HEK293 (cell line): ENCODE results near the gene NRF1.
"Not testable (repeated sequence)": the region's sequence is repeated elsewhere in the genome, so short reads cannot be mapped to it uniquely, and the experiment has no call there.

Source experiments
- ATF2 ChIP-seq: fragments of 450-650 bp; formaldehyde crosslinking; IDR thresholded peaks from 2 replicates; pipeline ENCODE4 v1.5.1; 2016; ENCODE audit warnings: missing biosample characterization, missing genetic modification characterization, low read depth
- YY1 ChIP-seq: fragments of 450-650 bp; formaldehyde crosslinking; IDR thresholded peaks from 2 replicates; pipeline ENCODE4 v1.5.1; 2018; ENCODE audit warnings: missing biosample characterization, missing genetic modification characterization
- ZNF19 ChIP-seq: fragments of 450-650 bp; formaldehyde crosslinking; IDR thresholded peaks from 2 replicates; pipeline ENCODE4; 2016; ENCODE audit warnings: missing biosample characterization, missing genetic modification characterization, low read depth
- ZNF214 ChIP-seq: fragments of 450-650 bp; formaldehyde crosslinking; IDR thresholded peaks from 2 replicates; pipeline ENCODE4 v1.5.1; 2017; ENCODE audit warnings: missing biosample characterization, mild to moderate bottlenecking, missing genetic modification characterization, borderline replicate concordance
- ZNF223 ChIP-seq: fragments of 450-650 bp; formaldehyde crosslinking; IDR thresholded peaks from 2 replicates; pipeline ENCODE4 v1.5.1; 2016; ENCODE audit warnings: missing biosample characterization, missing genetic modification characterization
- ZNF24 ChIP-seq: fragments of 450-650 bp; formaldehyde crosslinking; IDR thresholded peaks from 2 replicates; pipeline ENCODE4 v1.5.1; 2016; ENCODE audit warnings: missing biosample characterization, missing genetic modification characterization
- ZNF274 ChIP-seq, 2 experiments: fragments of 200-500 bp in 1 of 2; fragments of 450-650 bp in 1 of 2; sonication (Bioruptor generic) in 1 of 2; formaldehyde crosslinking in 1 of 2; IDR thresholded peaks; 2 replicates each; pipeline versions ENCODE4 v1.5.1 to v1.6.1; 2014 to 2016; ENCODE audit warnings: borderline replicate concordance in 1 of 2, inconsistent platforms in 1 of 2, low read length in 1 of 2, missing biosample characterization in 1 of 2, missing genetic modification characterization in 1 of 2
- ZNF302 ChIP-seq: fragments of 450-650 bp; formaldehyde crosslinking; IDR thresholded peaks from 2 replicates; pipeline ENCODE4 v1.5.1; 2016; ENCODE audit warnings: missing biosample characterization, missing genetic modification characterization, low read depth
- ZNF549 ChIP-seq: fragments of 450-650 bp; IDR thresholded peaks from 2 replicates; pipeline ENCODE4 v1.5.1; 2018; ENCODE audit warnings: missing biosample characterization, missing genetic modification characterization, mild to moderate bottlenecking, inconsistent platforms, moderate library complexity
- ZSCAN30 ChIP-seq: fragments of 450-650 bp; IDR thresholded peaks from 2 replicates; pipeline ENCODE4 v1.5.1; 2018; ENCODE audit warnings: missing biosample characterization, mild to moderate bottlenecking, missing genetic modification characterization, moderate library complexity
- TF ChIP-seq, protein P1 (sequence below): fragments of 450-650 bp; formaldehyde crosslinking; IDR thresholded peaks from 2 replicates; pipeline ENCODE4 v1.5.1; 2016; ENCODE audit warnings: missing biosample characterization, missing genetic modification characterization
- TF ChIP-seq, protein P2 (sequence below): fragments of 450-650 bp; formaldehyde crosslinking; IDR thresholded peaks from 2 replicates; pipeline ENCODE4 v1.5.1; 2016; ENCODE audit warnings: missing biosample characterization, missing genetic modification characterization

DNA sequence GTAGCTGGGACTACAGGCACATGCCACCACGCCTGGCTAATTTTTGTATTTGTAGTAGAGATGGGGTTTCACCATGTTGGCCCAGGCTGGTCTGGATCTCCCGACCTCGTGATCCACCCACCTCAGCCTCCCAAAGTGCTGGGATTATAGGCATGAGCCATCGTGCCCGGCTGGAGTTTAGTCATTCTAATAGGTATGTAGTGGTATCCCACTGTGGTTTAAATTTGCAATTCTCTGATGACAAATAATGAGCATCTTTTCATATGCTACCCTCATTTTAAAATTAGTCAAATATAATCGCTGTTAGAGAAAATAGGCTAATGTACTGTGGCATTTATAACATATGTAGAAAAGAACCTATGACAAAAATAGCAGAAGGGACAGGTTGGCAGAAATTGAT, 15.1 kb upstream of the NRF1 start:
- not testable (repeated sequence) for TF ChIP-seq YY1; ZNF19 (tag by site-specific recombination); ZNF274 (IDR thresholded peaks at IDR 0.05; ENCODE audit: low read length); ZNF274 (tag by site-specific recombination; IDR thresholded peaks at IDR 0.05; ENCODE audit: borderline replicate concordance); ZNF24 (tag by site-specific recombination); ZNF214 (tag by site-specific recombination); ZNF549 (tag by site-specific recombination); ATF2 (tag by site-specific recombination); ZNF302 (tag by site-specific recombination); ZNF223 (tag by site-specific recombination); ZSCAN30 (tag by site-specific recombination)
- TF ChIP-seq, protein P1, sequence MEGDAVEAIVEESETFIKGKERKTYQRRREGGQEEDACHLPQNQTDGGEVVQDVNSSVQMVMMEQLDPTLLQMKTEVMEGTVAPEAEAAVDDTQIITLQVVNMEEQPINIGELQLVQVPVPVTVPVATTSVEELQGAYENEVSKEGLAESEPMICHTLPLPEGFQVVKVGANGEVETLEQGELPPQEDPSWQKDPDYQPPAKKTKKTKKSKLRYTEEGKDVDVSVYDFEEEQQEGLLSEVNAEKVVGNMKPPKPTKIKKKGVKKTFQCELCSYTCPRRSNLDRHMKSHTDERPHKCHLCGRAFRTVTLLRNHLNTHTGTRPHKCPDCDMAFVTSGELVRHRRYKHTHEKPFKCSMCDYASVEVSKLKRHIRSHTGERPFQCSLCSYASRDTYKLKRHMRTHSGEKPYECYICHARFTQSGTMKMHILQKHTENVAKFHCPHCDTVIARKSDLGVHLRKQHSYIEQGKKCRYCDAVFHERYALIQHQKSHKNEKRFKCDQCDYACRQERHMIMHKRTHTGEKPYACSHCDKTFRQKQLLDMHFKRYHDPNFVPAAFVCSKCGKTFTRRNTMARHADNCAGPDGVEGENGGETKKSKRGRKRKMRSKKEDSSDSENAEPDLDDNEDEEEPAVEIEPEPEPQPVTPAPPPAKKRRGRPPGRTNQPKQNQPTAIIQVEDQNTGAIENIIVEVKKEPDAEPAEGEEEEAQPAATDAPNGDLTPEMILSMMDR (tag by site-specific recombination), result not testable (repeated sequence)
- TF ChIP-seq, protein P2, sequence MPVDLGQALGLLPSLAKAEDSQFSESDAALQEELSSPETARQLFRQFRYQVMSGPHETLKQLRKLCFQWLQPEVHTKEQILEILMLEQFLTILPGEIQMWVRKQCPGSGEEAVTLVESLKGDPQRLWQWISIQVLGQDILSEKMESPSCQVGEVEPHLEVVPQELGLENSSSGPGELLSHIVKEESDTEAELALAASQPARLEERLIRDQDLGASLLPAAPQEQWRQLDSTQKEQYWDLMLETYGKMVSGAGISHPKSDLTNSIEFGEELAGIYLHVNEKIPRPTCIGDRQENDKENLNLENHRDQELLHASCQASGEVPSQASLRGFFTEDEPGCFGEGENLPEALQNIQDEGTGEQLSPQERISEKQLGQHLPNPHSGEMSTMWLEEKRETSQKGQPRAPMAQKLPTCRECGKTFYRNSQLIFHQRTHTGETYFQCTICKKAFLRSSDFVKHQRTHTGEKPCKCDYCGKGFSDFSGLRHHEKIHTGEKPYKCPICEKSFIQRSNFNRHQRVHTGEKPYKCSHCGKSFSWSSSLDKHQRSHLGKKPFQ (tag by site-specific recombination), result not testable (repeated sequence)
